GM21515 (cell line): ENCODE measurements around the gene TMPRSS3.

ENCODE experiments used
- ATAC-seq: cut with Tn5 transposase; IDR thresholded peaks from one replicate; pipeline ENCODE4 v1.9.1; 2021; ENCODE audit not compliant: unreplicated experiment

TMPRSS3 gene

DNA sequence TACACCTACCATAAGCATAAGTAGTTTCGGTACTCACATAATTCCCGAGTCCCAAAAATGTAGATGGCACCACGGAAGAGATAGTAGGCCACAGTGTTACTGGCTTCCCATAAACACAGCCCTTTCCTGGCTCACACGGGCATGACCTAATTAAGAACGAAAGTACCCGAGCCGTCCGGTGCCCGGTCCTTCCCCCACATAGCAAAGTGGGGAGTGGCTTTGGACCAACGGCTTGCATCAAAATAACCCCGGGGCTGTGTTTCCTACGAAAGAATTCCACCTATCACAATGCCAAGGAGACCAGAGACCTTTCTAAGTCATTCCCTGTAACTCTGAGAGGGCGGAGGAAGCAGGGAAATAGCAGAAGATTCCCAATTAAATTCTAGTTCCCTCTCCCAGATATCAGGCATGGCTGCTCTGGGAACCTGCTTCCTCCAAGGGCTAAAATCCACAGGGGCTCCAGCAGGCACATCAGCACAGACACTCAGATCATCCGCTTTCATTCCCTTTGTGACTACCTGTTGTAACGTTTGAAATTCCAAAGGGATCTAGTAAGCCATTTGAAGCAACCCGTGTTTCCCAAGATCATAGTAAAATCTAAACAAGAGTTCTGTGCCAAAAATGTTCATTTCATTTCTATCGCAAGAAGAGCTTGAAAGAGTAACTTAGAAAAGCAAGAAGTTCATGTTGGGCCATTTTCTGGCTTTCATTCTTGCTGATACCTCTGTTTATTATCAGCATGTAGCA, at the start of gene TMPRSS3:
Gene TMPRSS3, minus strand, starts transcription at position 148 of the 747 bp plus-strand sequence. CDS start 635 bp downstream, outside the sequence.
- ATAC-seq: no peak

GRCh38 chr21:42445311-42445710, 49.5 kb upstream of the TMPRSS3 start:
- no peak for ATAC-seq

DNA sequence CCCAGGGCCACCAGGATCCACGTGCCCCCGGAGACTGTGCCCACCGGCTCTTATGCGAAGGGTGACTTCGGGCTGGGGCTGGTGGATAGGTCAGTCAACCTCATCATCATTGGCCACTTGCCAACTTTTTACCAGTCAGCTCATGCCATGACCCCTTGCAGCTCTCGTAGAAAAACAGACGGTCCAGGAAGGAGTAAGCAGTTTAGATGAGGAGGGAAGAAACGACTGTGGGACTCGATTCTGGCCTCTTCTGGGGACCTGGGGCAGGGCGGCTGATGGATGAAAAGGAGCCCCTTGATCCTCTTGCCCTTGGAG, 48.9 kb upstream of the TMPRSS3 start:
- ATAC-seq: no peak

DNA sequence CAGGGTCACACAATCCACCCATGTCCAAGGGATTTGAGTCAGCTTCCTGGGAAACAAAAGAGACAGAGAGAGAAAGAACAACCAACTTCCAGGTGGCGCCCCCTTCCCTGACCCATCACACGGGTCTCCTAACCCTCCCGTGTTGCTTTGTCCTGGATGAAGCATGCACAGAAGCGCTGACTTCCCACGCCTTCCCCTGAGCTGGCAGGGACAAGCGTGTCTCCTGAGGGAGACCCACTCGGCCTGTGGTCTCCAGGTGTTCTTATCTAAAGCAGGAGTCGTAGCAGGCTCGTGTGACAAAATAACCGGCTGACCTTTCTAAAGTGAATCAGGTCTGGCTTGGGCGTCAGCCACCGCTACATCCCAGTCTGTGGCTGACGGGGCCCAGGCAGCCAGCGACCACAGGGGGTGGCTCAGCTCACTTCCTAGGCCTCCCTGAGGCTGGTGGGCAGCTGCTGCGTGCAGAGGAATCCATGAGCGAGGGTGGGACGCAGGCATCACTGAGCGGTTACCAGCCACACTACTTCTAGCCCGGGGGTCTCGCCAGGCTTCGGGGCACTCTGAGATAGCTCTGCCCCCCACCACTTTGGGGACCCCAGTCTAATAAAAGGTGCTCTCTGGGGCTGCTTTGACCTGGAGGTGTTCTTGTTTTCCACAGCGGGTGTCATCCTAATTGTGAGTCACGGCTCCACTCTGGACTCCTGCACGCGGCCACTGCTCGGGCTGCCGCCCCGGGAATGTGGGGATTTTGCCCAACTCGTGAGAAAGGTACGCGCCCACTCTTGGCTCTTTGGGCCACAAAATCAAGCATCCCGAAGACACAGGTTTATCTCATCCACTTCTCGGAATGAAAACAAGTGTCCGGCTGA, 48.3 kb upstream of the TMPRSS3 start:
- no peak for ATAC-seq

DNA sequence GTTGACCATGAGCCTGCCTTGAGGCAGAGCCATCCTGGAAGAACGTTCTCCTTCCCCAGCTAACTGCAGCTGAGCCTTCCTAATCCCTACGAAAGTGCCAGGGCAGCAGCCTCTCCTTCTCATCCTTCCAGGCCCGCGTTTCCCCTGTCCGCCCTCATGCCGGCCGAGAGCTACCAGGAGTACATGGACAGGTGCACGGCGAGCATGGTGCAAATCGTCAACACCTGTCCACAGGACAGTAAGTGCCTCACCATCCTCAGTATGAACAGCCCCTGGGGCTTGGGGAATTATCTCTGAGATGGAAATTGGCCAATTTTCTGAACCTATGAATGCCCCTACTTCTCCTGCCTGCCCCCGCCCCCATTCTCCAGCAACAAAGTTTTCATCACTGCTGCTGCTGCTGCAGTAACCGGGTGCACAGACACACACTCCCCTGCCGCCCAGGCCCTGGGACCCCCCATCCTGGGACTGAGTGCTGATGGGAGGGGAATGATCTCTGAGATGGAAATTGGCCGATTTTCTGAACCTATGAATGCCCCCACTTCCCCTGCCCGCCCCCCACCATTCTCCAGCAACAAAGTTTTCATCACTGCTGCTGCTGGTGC, 47.4 kb upstream of the TMPRSS3 start:
- ATAC-seq: no peak

DNA sequence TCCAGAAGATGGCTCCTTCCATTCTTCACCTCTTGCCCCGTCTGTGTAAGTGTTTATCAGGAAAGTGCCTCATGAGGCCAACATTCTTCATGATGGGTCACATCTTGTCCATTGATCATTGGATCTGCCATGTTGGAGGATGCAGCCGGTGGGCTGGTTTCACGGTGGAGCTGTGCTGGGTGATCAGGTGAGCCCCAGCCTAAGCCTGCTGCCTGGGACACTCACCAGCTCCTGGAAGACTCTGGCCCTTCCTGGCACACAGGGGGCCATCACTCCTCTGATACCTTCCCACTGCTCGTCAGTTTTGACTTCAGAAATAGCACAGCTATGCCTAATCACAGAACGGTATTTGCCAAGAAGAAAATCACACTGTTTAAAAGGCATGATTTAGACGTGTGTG, 46.1 kb upstream of the TMPRSS3 start:
- no peak for ATAC-seq

GRCh38 chr21:42440187-42440792, 44.4 kb upstream of the TMPRSS3 start:
- no peak for ATAC-seq

GRCh38 chr21:42439284-42440186, 43.7 kb upstream of the TMPRSS3 start:
- no peak for ATAC-seq

GRCh38 chr21:42438316-42439205, 42.7 kb upstream of the TMPRSS3 start:
- ATAC-seq: no peak

DNA sequence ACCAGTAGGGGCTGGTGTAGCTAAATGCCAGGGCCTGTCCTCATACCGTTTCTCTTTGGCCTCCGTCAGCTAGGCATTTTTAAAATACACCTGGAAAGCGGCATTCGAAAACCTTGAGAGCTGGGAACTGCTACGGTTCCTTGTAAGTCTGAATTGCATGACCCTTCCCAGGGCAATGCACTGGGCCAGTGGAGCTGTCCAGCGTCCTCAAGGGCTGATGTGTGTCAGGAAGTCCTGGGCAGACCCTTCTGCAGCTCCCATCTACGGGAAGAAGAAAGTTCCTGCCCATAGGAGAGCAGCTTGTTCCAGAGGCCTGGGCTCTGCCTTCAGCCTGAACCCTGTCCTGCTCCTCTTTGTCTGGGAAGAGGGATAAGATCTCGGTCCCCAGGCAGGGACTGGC, 41.9 kb upstream of the TMPRSS3 start:
- no peak for ATAC-seq

- no peak for ATAC-seq
These were observed 41.1 kb upstream of the TMPRSS3 start for GRCh38 chr21:42436914-42437313.

DNA sequence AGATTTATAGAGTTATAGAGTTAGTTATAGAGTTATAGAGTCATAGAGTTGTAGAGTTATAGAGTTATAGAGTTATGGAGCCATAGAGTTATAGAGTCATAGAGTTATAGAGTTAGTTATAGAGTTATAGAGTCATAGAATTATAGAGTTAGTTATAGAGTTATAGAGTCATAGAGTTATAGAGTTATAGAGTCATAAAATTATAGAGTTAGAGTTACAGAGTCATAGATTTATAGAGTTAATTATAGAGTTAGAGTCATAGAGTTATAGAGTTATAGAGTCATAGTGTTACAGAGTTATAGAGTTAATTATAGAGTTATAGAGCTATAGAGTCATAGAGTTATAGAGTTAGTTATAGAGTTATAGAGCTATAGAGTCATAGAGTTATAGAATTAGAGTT, 40.0 kb upstream of the TMPRSS3 start:
- no peak for ATAC-seq

GRCh38 chr21:42435401-42435800, 39.5 kb upstream of the TMPRSS3 start:
- ATAC-seq: no peak

DNA sequence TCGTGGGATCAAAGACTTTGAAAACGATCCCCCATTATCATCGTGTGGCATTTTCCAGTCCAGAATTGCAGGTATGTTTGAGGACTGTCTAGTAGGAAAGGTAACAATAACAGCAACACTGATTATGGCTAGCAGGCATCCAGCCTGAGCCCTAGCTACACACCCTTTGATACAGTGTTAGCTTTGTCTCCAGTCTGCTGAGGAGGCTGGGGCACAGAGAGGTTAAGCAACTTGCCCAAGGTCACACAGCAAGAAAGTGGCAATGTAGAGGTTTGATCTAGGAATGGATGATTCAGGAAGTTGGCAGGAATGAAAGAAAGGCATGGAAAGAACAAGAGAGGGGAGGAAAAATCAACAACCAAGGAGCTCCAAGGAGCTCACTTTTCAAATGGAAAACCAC, 39.0 kb upstream of the TMPRSS3 start:
- ATAC-seq: no peak

GRCh38 chr21:42433946-42434551, 38.2 kb upstream of the TMPRSS3 start:
- ATAC-seq: no peak

DNA sequence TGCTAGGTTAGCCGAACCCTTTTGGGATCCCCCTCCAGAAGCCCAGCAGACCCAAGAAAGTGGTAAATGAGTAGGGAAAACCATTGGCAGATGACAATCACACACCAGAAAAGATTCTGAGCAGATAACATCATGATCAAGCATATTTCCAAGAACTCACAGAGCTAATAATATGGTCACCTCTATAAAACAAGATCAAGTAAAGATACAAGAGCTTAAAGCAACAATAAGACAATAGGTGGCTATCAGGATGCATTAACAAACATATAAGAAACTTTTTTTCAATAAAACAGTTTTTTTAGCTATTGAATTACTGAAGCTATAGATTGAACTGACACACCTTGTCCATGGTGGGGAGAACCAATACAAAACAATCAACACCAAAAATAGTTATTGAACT, 36.8 kb upstream of the TMPRSS3 start:
- ATAC-seq: no peak

- no peak for ATAC-seq
These were observed 35.3 kb upstream of the TMPRSS3 start for GRCh38 chr21:42431196-42431595.

DNA sequence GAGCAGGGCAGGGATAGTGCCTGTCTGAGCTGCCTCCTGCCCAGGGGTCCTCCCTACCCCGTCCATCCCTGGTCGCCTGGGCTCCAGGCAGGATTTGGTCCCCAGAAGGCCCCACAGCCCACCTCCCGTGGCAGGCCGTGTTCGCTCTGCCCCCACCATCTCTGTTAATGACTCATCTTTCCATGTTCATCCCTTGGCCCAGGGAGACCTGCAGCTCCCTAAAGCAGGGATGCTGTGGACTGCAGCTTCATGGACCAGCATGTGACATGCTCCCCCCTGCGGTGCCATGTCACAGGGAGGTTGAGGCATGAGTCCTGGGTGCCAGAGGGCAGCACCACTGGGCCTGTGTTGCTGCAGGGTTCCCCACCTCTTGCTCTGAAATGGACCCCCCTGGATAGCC, 34.7 kb upstream of the TMPRSS3 start:
- no peak for ATAC-seq

DNA sequence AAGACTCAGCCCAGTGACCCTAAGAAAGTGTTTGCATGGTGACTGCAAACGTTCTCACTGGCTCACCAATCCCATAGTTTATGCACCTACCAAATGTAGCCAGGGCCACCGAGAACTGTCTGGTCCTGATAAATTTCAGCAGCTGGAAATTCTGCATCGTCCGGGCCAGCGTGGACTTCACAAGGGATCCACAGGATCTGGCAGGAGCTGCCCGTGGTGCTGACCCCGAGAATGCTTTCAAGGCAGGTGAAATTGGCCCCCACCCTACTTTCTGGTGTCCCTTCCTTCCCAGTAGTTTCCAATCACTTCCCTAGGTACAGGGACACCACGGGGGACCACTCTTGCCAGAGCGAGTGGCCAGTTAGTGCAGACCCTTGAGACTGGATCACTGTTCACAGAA, 34.0 kb upstream of the TMPRSS3 start:
- no peak for ATAC-seq
